ENCODE data around the gene CMTM8.
"Not testable (repeated sequence)": the region's sequence is repeated elsewhere in the genome, so short reads cannot be mapped to it uniquely, and the experiment has no call there.

CMTM8 gene

GRCh38 chr3:32387512-32387911 lies 149.0 kb downstream of the CMTM8 start:
- H3K27ac ChIP-seq (replicated peaks; ENCODE audit: low read length), result no peak overlapping the region
- H4K91ac ChIP-seq (ENCODE audit: low read depth, low read length, poor library complexity), result no peak overlapping the region
- H3K4me1 ChIP-seq (ENCODE audit: control insufficient read depth in 2 of 2, insufficient read depth in 1 of 2, low read depth in 1 of 2, low read length in 2 of 2), result peaks cover 6 to 17% of the 10 kb centered on the region in 2 donors
- H4K8ac ChIP-seq (ENCODE audit: low read depth, low read length), result no peak overlapping the region
- no CpG with 5 or more reads among the region's 2 CpGs for WGBS, 2 donors (ENCODE audit: extremely low coverage in 2 of 2, insufficient read length in 2 of 2, insufficient replicate concordance in 1 of 2)
- no peak overlapping the region for H3K9ac ChIP-seq (ENCODE audit: low read depth, low read length, poor library complexity)
- no peak overlapping the region for H2BK5ac ChIP-seq (ENCODE audit: low read length)
- no peak overlapping the region for H2BK15ac ChIP-seq (ENCODE audit: low read length)
- no peak overlapping the region for H2BK120ac ChIP-seq (ENCODE audit: low read depth, low read length)
- H3K9me3 ChIP-seq (replicated peaks in 1 of 2; ENCODE audit: control insufficient read depth in 2 of 2, insufficient read depth in 1 of 2, low read depth in 1 of 2, low read length in 2 of 2), result peaks cover 0 to 2% of the 10 kb centered on the region in 2 donors
- H3K79me1 ChIP-seq (ENCODE audit: low read depth, low read length), result no peaks in the 10 kb centered on the region
- H3K23ac ChIP-seq (ENCODE audit: low read depth, low read length, poor library complexity), result no peak overlapping the region
- H3K14ac ChIP-seq (ENCODE audit: low read length), result no peak overlapping the region
- no peak overlapping the region for H3K4ac ChIP-seq (ENCODE audit: low read length)
- H2BK12ac ChIP-seq (ENCODE audit: low read length), result no peak overlapping the region
- H3K27me3 ChIP-seq (ENCODE audit: control insufficient read depth in 3 of 3, insufficient read depth in 3 of 3, low read depth in 1 of 3, low read length in 3 of 3), result peaks cover 0 to 2% (median 0%) of the 10 kb centered on the region in 3 experiments
- no peak for DNase-seq (ENCODE audit: low spot score)
- H3K36me3 ChIP-seq (replicated peaks in 1 of 2; ENCODE audit: control insufficient read depth in 2 of 2, insufficient read depth in 2 of 2, low read length in 2 of 2), result no peaks in the 10 kb centered on the region
- H2AK5ac ChIP-seq (ENCODE audit: low read depth, low read length), result no peak overlapping the region
- H3K18ac ChIP-seq (ENCODE audit: low read length), result no peak overlapping the region
- H3K4me2 ChIP-seq (ENCODE audit: insufficient read depth, low read length, poor library complexity, severe bottlenecking), result no peak overlapping the region
- H3K4me3 ChIP-seq (ENCODE audit: low read length in 2 of 2), result no peak overlapping the region
- no peak overlapping the region for H2AFZ ChIP-seq (ENCODE audit: low read length)

- not testable (repeated sequence) for H3K36me3 ChIP-seq (replicated peaks in 1 of 2; ENCODE audit: control insufficient read depth in 2 of 2, insufficient read depth in 2 of 2, low read length in 2 of 2)
- no CpG with 5 or more reads among the region's 2 CpGs for WGBS, 2 donors (ENCODE audit: extremely low coverage in 2 of 2, insufficient read length in 2 of 2, insufficient replicate concordance in 1 of 2)
Observed at GRCh38 chr3:32389577-32389976, 151.1 kb downstream of the CMTM8 start.

GRCh38 chr3:32391643-32392535 lies 153.4 kb downstream of the CMTM8 start, which contains the start of gene CMTM7:
Gene CMTM7, plus strand, starts transcription at chr3:32391853. Its CDS starts 54 bp downstream, at chr3:32391907.
- H2BK5ac ChIP-seq (ENCODE audit: low read length), result no peak within 1 kb of the TSS
- H3K9me3 ChIP-seq (replicated peaks in 1 of 2; ENCODE audit: control insufficient read depth in 2 of 2, insufficient read depth in 1 of 2, low read depth in 1 of 2, low read length in 2 of 2), result no peaks in the 10 kb centered on the region
- H2AK5ac ChIP-seq (ENCODE audit: low read depth, low read length), result no peak within 1 kb of the TSS
- H3K4me3 ChIP-seq (ENCODE audit: low read length in 2 of 2), result peak within 1 kb of the TSS; percentile 67 to 94
- H3K27me3 ChIP-seq (ENCODE audit: control insufficient read depth in 3 of 3, insufficient read depth in 3 of 3, low read depth in 1 of 3, low read length in 3 of 3), result peaks cover 0 to 2% (median 0%) of the 10 kb centered on the region in 3 experiments
- peak within 1 kb of the TSS; percentile 89 for H3K4me2 ChIP-seq (ENCODE audit: insufficient read depth, low read length, poor library complexity, severe bottlenecking)
- no peak within 1 kb of the TSS for H4K91ac ChIP-seq (ENCODE audit: low read depth, low read length, poor library complexity)
- peak within 1 kb of the TSS; percentile 96 for H3K9ac ChIP-seq (ENCODE audit: low read depth, low read length, poor library complexity)
- peak within 1 kb of the TSS; percentile 85 for H3K14ac ChIP-seq (ENCODE audit: low read length)
- peak within 1 kb of the TSS; percentile 31 for H2BK15ac ChIP-seq (ENCODE audit: low read length)
- H4K8ac ChIP-seq (ENCODE audit: low read depth, low read length), result no peak within 1 kb of the TSS
- no peak within 1 kb of the TSS for H2BK12ac ChIP-seq (ENCODE audit: low read length)
- H3K4me1 ChIP-seq (ENCODE audit: control insufficient read depth in 2 of 2, insufficient read depth in 1 of 2, low read depth in 1 of 2, low read length in 2 of 2), result peaks cover 3 to 6% of the 10 kb centered on the region in 2 donors
- H3K36me3 ChIP-seq (replicated peaks in 1 of 2; ENCODE audit: control insufficient read depth in 2 of 2, insufficient read depth in 2 of 2, low read length in 2 of 2), result peaks cover 0 to 8% of the 10 kb centered on the region in 2 donors
- H3K27ac ChIP-seq (replicated peaks; ENCODE audit: low read length), result no peak within 1 kb of the TSS
- peak within 1 kb of the TSS; percentile 95 for H3K18ac ChIP-seq (ENCODE audit: low read length)
- peak within 1 kb of the TSS; percentile 46 for H3K23ac ChIP-seq (ENCODE audit: low read depth, low read length, poor library complexity)
- DNase-seq (ENCODE audit: low spot score), result peak; percentile 43
- no CpG with 5 or more reads among the region's 107 CpGs for WGBS, 2 donors (ENCODE audit: extremely low coverage in 2 of 2, insufficient read length in 2 of 2, insufficient replicate concordance in 1 of 2)
- peak within 1 kb of the TSS; percentile 90 for H2AFZ ChIP-seq (ENCODE audit: low read length)
- no peak within 1 kb of the TSS for H2BK120ac ChIP-seq (ENCODE audit: low read depth, low read length)
- H3K4ac ChIP-seq (ENCODE audit: low read length), result no peak within 1 kb of the TSS
- no peaks in the 10 kb centered on the region for H3K79me1 ChIP-seq (ENCODE audit: low read depth, low read length)

More at GRCh38 chr3:32389577-32389976, 151.1 kb downstream of the CMTM8 start:
- DNase-seq (ENCODE audit: low spot score); H3K4me2 ChIP-seq (ENCODE audit: insufficient read depth, low read length, poor library complexity, severe bottlenecking); H3K4ac ChIP-seq (ENCODE audit: low read length); H2BK12ac ChIP-seq (ENCODE audit: low read length); H4K91ac ChIP-seq (ENCODE audit: low read depth, low read length, poor library complexity); H3K23ac ChIP-seq (ENCODE audit: low read depth, low read length, poor library complexity); H3K4me3 ChIP-seq (ENCODE audit: low read length in 2 of 2); H4K8ac ChIP-seq (ENCODE audit: low read depth, low read length); H3K27ac ChIP-seq (replicated peaks; ENCODE audit: low read length); H3K9ac ChIP-seq (ENCODE audit: low read depth, low read length, poor library complexity); H2BK120ac ChIP-seq (ENCODE audit: low read depth, low read length); H2AFZ ChIP-seq (ENCODE audit: low read length); H2BK5ac ChIP-seq (ENCODE audit: low read length); H2BK15ac ChIP-seq (ENCODE audit: low read length); H3K18ac ChIP-seq (ENCODE audit: low read length); H2AK5ac ChIP-seq (ENCODE audit: low read depth, low read length); H3K27me3 ChIP-seq (ENCODE audit: control insufficient read depth in 3 of 3, insufficient read depth in 3 of 3, low read depth in 1 of 3, low read length in 3 of 3); H3K14ac ChIP-seq (ENCODE audit: low read length); H3K9me3 ChIP-seq (replicated peaks in 1 of 2; ENCODE audit: control insufficient read depth in 2 of 2, insufficient read depth in 1 of 2, low read depth in 1 of 2, low read length in 2 of 2); H3K79me1 ChIP-seq (ENCODE audit: low read depth, low read length): not testable (repeated sequence)
- H3K4me1 ChIP-seq (ENCODE audit: control insufficient read depth in 2 of 2, insufficient read depth in 1 of 2, low read depth in 1 of 2, low read length in 2 of 2), result peaks cover 9 to 17% of the 10 kb centered on the region in 2 donors
